SHP77 (cell line): ENCODE data around the gene GPM6B.

Experiments used
- DNase-seq, 2 experiments: peaks; one replicate each; lab custom pipeline; 2025; lab: John Stamatoyannopoulos, UW

GPM6B gene

GRCh38 chrX:13824746-13825145 lies 7.9 kb upstream of the GPM6B start:
- no peak for DNase-seq

GRCh38 chrX:13821738-13822137 lies 4.8 kb upstream of the GPM6B start:
- DNase-seq = no peak

DNA sequence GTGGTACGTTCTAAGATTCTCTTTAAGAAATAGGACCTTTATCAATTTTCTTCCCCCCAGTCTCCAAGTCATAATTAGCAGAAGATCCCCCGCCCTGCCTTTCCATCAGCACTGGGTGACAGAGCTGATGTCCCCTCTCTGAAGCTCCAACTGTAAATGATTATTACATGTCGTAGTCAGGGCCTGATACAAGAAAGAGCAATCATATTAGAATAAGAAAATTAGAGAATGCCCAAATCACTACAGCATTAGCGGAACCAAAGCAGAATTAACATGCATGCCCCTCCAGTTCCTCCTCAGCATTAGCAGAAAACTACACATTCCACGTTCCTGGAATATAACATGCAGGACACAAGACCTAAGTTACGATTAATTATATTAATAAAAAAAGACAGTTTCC lies 717 bp downstream of the GPM6B start:
- DNase-seq = no peak

DNA sequence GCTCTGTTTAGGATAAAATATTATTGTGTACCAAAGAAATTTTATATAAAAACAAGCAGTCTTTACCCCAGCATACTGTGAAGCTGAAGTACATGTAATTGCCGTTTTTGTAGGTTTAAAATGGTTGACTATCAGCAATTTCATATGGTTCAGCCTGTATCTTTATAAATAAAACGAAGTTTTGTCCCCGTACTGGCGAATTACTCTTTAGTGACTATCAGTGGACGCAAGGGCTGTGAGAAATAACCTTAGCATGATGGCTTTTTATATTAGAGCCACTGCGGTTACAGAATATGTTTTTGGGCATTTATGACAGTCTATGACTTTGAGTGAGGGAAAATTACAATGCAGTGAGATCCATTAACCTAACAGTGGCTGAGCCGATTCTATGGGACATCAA lies 1.2 kb downstream of the GPM6B start:
- no peak for DNase-seq

DNA sequence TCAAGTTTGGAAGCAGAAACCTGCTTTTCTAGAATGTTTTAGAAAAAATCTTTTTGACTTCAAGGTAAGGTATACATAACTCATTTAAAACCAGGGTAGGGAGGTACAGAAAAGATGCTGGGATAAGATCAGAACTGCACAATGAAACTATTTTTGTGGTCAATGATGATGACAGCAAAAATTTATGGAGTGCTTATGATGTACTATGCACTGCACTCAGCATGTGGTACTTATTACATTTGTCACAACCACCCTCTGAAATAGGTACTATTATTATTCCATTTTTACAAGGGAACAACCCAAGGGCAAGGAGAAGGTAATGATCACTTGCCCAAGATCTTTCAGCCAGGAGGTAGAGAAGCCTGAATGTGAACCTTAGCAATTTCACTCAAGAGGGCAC lies 8.0 kb downstream of the GPM6B start:
- no peak for DNase-seq

- no peak for DNase-seq
Measured at GRCh38 chrX:13808293-13808692, 8.6 kb downstream of the GPM6B start.

- no peak for DNase-seq
Measured at GRCh38 chrX:13805241-13805640, 11.7 kb downstream of the GPM6B start.

- no peak for DNase-seq
Measured at GRCh38 chrX:13803116-13803515, 13.8 kb downstream of the GPM6B start.

DNA sequence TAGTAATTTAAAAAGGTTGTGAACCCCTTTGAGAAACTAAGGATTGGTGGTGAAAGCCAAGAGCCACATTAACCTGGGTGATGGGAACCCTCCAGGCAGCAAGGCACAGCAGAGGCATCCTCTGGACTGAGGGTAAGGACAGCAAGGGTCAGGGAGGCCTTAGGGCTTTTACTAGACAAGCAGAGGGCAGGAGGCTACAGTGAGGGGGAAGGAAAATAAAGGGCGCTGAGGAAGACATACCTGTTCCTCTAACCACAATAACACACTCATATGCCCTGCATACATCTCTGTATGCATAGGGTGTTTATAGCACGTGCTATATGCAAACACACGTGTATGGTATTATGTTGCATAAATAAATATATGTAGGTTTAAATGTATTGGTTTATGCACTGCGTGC lies 18.7 kb downstream of the GPM6B start:
- DNase-seq = no peak

GRCh38 chrX:13797512-13797911 lies 19.4 kb downstream of the GPM6B start:
- no peak for DNase-seq

DNA sequence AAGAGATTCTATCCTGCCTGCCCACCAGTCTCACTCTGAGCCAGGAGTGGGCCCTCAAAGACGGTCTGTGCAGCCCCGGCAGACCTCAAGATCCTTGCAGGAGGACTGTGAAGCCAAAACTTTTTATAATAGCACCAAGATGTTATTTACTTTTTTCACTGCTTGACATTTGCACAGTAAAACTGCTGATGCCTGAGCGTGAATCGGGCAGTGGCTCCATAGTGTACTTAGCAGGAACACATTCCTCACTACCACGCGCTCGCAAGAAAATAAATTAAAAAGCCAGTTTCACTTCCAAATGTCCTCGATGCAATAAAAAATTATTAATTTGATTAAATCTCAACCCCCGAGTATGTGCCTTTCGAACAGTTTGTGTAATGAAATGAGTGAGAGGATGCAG lies 22.5 kb downstream of the GPM6B start:
- no peak for DNase-seq

DNA sequence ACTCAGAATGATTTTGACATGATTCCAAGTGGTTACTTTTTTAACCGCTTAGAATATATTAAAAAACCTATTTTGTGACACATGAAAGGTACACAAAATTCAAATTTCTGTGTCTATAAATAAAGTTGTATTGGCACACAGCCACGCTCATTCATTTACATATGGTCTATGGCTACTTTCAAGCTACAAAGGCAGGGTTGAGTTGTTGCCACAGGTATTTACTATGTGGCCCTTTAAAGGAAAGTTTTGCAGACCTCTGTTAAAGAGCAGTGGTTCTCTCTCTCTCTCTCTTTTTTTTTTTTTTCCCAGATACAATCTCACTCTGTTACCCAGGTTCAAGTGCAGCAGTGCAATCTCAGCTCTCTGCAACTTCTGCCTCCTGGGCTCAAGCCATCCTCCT lies 23.0 kb downstream of the GPM6B start:
- DNase-seq = no peak

- DNase-seq = no peak
Measured at GRCh38 chrX:13791559-13791958, 25.3 kb downstream of the GPM6B start.

- DNase-seq = no peak
Measured at GRCh38 chrX:13791145-13791544, 25.7 kb downstream of the GPM6B start.

DNA sequence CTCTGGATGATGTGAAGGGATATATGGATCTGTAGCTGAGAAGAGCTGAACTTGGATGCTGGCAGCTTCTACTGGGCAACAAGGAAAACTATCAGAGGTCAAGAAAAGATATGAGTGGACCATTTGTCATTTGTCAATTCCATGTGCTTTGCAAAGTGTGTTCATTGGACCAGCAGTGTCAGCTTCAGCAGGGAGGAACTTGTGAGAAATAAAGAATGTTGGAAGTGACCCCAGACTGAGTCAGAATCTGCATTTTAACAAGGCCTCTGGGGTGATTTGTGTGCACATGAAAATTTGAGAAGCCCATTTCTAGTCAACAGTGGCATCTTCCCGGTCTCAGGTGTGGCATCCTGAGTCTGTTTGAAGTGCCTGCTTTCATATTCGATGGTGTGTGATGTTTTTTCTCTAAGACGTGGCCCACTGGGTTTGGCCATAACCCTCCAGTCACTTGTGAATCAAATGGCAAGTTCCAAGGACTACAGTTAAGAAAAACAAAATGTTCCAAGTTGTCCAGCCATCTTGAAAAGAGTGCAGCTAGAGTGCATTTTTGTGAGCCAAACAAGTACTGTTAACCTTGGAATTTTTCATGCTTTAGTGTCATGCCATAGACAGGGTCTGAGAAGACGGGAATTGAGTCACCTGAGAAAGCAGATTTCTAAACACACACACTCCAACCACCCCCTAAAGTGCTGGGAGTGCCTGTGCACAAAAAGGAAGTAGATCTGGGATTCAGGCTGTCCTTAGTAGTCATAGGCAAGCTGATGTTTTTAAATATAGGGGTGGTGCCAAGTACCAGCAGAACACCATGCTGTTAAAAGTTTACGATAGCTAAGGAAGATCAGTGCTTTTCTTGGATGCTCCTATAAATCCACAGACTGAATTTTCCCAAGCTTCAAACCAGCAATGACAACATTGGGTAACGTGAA lies 26.4 kb downstream of the GPM6B start:
- no peak for DNase-seq

DNA sequence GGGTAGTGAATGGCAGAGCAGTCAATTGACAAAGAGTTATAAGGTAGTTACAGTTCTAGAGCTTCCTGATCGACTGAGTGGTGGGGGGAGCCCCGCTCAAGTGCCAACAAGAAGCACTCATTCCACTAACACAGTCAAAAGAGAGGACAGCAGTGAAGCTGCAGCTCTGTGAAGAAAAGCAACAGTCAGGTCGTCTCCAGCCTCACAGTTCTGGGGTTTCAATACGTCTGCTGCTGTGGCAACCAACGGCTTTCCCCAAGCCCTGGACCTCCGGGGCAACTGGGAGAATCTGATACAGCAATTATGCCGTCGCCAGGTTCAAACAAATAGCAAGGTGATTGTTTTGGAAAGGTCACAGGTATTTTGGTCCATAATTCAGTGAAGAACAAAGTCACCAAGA lies 30.8 kb downstream of the GPM6B start:
- no peak for DNase-seq

DNA sequence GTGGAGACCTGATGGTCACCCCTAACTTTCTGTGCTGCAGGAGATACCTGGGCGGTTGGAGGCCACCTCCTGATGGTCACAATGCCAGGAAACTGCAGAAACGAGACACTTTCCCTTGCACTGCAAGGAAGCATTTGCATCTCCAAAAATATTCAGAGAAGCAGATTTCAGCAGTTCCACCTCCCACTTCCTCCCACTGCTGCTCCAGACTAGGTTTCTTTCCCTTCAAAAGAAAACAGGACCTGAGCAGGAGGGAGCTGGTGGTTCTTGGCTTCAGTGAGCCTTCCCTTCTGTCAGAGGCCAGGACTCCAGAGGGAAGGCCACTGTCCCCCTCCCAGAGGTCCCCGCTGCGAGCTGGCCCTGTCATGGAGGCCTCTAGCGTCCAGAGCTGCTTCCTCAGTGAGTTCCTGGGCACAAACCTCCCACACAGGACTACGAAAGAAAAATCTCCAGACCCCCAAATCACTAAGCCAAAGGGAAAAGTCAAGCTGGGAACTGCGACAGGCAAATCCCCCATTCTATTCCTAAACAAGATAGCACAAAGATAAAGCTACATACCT lies 35.9 kb downstream of the GPM6B start:
- DNase-seq = no peak

GRCh38 chrX:13778916-13779315 lies 38.0 kb downstream of the GPM6B start:
- DNase-seq = no peak

GRCh38 chrX:13776387-13776786 lies 40.5 kb downstream of the GPM6B start:
- DNase-seq = no peak

GRCh38 chrX:13775837-13776236 lies 41.1 kb downstream of the GPM6B start:
- no peak for DNase-seq

GRCh38 chrX:13774696-13775095 lies 42.2 kb downstream of the GPM6B start:
- peak; percentile 33 for DNase-seq

- no peak for DNase-seq
Measured at GRCh38 chrX:13770013-13770535, 46.8 kb downstream of the GPM6B start.

GRCh38 chrX:13768939-13769338 lies 48.0 kb downstream of the GPM6B start:
- no peak for DNase-seq

GRCh38 chrX:13764765-13765164 lies 52.1 kb downstream of the GPM6B start:
- DNase-seq = no peak
